ENCODE measurements around the gene NSG2.
A peak's percentile ranks its signal among the peaks of the same experiment; 100 is the strongest.

The NSG2 gene

DNA sequence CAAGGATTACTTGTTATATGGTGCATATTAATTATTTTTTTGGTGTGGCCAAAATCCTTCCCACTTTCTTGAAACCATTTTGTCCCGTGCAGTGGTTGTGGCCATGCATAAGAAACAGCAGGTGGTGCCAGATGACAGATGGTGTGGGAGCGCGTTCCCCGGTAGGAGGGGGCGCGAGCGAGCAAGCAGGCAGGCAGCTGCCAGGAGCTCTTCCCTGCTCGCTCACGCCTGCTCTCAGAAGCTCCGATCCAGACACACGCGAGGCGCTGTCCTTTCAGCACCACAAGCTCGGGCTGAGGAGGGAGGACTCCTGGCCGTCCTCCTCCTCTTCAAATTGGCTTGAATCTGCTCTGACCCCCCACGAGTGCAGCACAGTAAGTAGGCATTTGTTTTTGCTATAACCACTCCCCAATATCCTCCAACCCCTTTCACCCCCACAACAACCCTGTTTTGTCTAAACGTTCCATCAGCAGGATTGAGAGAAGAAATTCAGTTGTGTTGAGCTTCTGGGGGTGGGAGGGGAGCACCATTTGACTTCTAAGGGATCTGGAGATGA, at the start of gene NSG2:
Gene NSG2 (plus strand): TSS at position 237 of the 556 bp plus-strand sequence. CDS start 1,050 bp downstream, outside the sequence.
- H3K9me3 ChIP-seq (ENCODE audit: insufficient read depth, low read length), result no peaks in the 10 kb centered on the region
- H3K4me3 ChIP-seq (ENCODE audit: insufficient read depth, low read length, poor library complexity, severe bottlenecking), result no peak within 1 kb of the TSS
- H3K9ac ChIP-seq (ENCODE audit: low read length), result no peak within 1 kb of the TSS
- H3F3A ChIP-seq (ENCODE audit: insufficient read depth), result no peaks in the 10 kb centered on the region
- no peaks in the 10 kb centered on the region for H3K36me3 ChIP-seq (ENCODE audit: low read length)
- no peak for TF ChIP-seq EZH2phosphoT487 (conservative IDR thresholded peaks at IDR 0.05; ENCODE audit: low read length)
- peak; percentile 67 for TF ChIP-seq CTCF (IDR thresholded peaks at IDR 0.05; ENCODE audit: insufficient read depth, low read length, poor library complexity, severe bottlenecking)
- H3K4me2 ChIP-seq (ENCODE audit: low read depth, low read length, poor library complexity, severe bottlenecking), result no peak within 1 kb of the TSS
- no peaks in the 10 kb centered on the region for H3K79me2 ChIP-seq (ENCODE audit: insufficient read depth, low read length)
- no peaks in the 10 kb centered on the region for H4K20me1 ChIP-seq (ENCODE audit: low read depth, low read length)
- no peak within 1 kb of the TSS for H2AFZ ChIP-seq (ENCODE audit: low read depth, low read length, severe bottlenecking)
- H3K27ac ChIP-seq (ENCODE audit: low read depth, low read length), result no peak within 1 kb of the TSS
- H3K9me2 ChIP-seq (replicated peaks; ENCODE audit: insufficient read depth, low read length), result no peaks in the 10 kb centered on the region
- H3K27me3 ChIP-seq (ENCODE audit: low read length), result no peaks in the 10 kb centered on the region

GRCh38 chr5:173997331-173997730, 48.2 kb upstream of the NSG2 start:
- H3K4me3 ChIP-seq (ENCODE audit: insufficient read depth, low read length, poor library complexity, severe bottlenecking), result no peak overlapping the region
- H2AFZ ChIP-seq (ENCODE audit: low read depth, low read length, severe bottlenecking), result no peak overlapping the region
- no peaks in the 10 kb centered on the region for H3K79me2 ChIP-seq (ENCODE audit: insufficient read depth, low read length)
- H3K9me3 ChIP-seq (ENCODE audit: insufficient read depth, low read length), result no peaks in the 10 kb centered on the region
- H3K9me2 ChIP-seq (replicated peaks; ENCODE audit: insufficient read depth, low read length), result no peaks in the 10 kb centered on the region
- H3K9ac ChIP-seq (ENCODE audit: low read length), result no peak overlapping the region
- H3K27me3 ChIP-seq (ENCODE audit: low read length), result no peaks in the 10 kb centered on the region
- H4K20me1 ChIP-seq (ENCODE audit: low read depth, low read length), result no peaks in the 10 kb centered on the region
- H3K36me3 ChIP-seq (ENCODE audit: low read length), result no peaks in the 10 kb centered on the region
- TF ChIP-seq EZH2phosphoT487 (conservative IDR thresholded peaks at IDR 0.05; ENCODE audit: low read length) (no peak), CTCF (IDR thresholded peaks at IDR 0.05; ENCODE audit: insufficient read depth, low read length, poor library complexity, severe bottlenecking) (no peak)
- no peak overlapping the region for H3K4me2 ChIP-seq (ENCODE audit: low read depth, low read length, poor library complexity, severe bottlenecking)
- H3K27ac ChIP-seq (ENCODE audit: low read depth, low read length), result no peak overlapping the region
- H3F3A ChIP-seq (ENCODE audit: insufficient read depth), result no peaks in the 10 kb centered on the region

GRCh38 chr5:173998531-173998930, 47.0 kb upstream of the NSG2 start:
- Histone ChIP-seq H3F3A (ENCODE audit: insufficient read depth) (no peaks in the 10 kb centered on the region), H4K20me1 (ENCODE audit: low read depth, low read length) (no peaks in the 10 kb centered on the region), H2AFZ (ENCODE audit: low read depth, low read length, severe bottlenecking) (no peak overlapping the region), H3K79me2 (ENCODE audit: insufficient read depth, low read length) (no peaks in the 10 kb centered on the region), H3K9me3 (ENCODE audit: insufficient read depth, low read length) (no peaks in the 10 kb centered on the region), H3K4me2 (ENCODE audit: low read depth, low read length, poor library complexity, severe bottlenecking) (no peak overlapping the region), H3K9me2 (replicated peaks; ENCODE audit: insufficient read depth, low read length) (no peaks in the 10 kb centered on the region), H3K27me3 (ENCODE audit: low read length) (0 out of 2 replicates have a peak, but pooled peaks cover 4% of the 10 kb centered on the region), H3K9ac (ENCODE audit: low read length) (no peak overlapping the region), H3K36me3 (ENCODE audit: low read length) (no peaks in the 10 kb centered on the region), H3K27ac (ENCODE audit: low read depth, low read length) (no peak overlapping the region), H3K4me3 (ENCODE audit: insufficient read depth, low read length, poor library complexity, severe bottlenecking) (no peak overlapping the region)
- TF ChIP-seq CTCF (IDR thresholded peaks at IDR 0.05; ENCODE audit: insufficient read depth, low read length, poor library complexity, severe bottlenecking), result no peak
- TF ChIP-seq EZH2phosphoT487 (conservative IDR thresholded peaks at IDR 0.05; ENCODE audit: low read length), result no peak

All from SU-DHL-6 (cell line).